ENCODE measurements around the gene HMMR.
"Not testable (repeated sequence)": the region's sequence is repeated elsewhere in the genome, so short reads cannot be mapped to it uniquely, and the experiment has no call there.

HMMR gene

GRCh38 chr5:163509291-163509951, 49.0 kb downstream of the HMMR start:
- no peak for FAIRE-seq

- no peak for FAIRE-seq
Observed at GRCh38 chr5:163512526-163512925, 52.1 kb downstream of the HMMR start.

- no peak for FAIRE-seq
Observed at GRCh38 chr5:163525096-163525495, 64.7 kb downstream of the HMMR start.

- no peak for FAIRE-seq
Observed at GRCh38 chr5:163529698-163530097, 69.3 kb downstream of the HMMR start.

- FAIRE-seq, result no peak
Observed at GRCh38 chr5:163531272-163531671, 70.8 kb downstream of the HMMR start.

- no peak for FAIRE-seq
Observed at GRCh38 chr5:163532171-163533084, 72.0 kb downstream of the HMMR start.

GRCh38 chr5:163533223-163533622, 72.8 kb downstream of the HMMR start:
- no peak for FAIRE-seq

- FAIRE-seq, result no peak
Observed at GRCh38 chr5:163534492-163535094, 74.2 kb downstream of the HMMR start.

- FAIRE-seq, result no peak
Observed at GRCh38 chr5:163535290-163535689, 74.9 kb downstream of the HMMR start.

GRCh38 chr5:163536442-163536841, 76.0 kb downstream of the HMMR start:
- not testable (repeated sequence) for FAIRE-seq

- FAIRE-seq, result no peak
Observed at GRCh38 chr5:163540696-163541095, 80.3 kb downstream of the HMMR start.
